ENCODE measurements around the gene SNX25.
"Not testable (repeated sequence)": the region's sequence is repeated elsewhere in the genome, so short reads cannot be mapped to it uniquely, and the experiment has no call there.

SNX25 gene

DNA sequence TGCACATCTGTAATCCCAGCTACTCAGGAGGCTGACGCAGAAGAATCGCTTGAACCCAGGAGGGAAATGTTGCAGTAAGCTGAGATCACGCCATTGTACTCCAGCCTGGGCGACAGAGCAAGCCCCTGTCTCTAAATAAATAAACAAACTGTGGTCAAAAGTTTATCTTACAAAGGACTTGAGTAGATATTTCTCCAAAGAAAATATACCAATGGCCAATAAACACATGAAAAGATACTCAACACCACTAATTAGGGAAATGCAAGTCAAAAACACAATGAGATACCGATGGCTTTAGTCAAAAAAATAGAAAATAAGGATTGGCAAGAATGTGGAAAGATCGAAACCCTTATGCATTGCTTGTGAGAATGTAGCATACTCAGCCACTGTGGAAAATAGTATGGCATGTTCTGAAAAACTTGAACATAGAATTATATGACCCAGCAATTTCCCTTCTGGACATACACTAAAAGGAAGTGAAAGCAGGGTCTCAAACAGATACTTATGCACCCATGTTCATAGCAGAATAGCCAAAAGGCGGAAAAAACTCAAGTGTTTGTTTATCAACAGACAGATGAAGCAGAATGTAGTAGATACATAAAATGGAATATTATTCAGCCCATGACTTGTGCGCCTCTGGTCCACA, 3.6 kb upstream of the SNX25 start:
- TF ChIP-seq, protein P1, sequence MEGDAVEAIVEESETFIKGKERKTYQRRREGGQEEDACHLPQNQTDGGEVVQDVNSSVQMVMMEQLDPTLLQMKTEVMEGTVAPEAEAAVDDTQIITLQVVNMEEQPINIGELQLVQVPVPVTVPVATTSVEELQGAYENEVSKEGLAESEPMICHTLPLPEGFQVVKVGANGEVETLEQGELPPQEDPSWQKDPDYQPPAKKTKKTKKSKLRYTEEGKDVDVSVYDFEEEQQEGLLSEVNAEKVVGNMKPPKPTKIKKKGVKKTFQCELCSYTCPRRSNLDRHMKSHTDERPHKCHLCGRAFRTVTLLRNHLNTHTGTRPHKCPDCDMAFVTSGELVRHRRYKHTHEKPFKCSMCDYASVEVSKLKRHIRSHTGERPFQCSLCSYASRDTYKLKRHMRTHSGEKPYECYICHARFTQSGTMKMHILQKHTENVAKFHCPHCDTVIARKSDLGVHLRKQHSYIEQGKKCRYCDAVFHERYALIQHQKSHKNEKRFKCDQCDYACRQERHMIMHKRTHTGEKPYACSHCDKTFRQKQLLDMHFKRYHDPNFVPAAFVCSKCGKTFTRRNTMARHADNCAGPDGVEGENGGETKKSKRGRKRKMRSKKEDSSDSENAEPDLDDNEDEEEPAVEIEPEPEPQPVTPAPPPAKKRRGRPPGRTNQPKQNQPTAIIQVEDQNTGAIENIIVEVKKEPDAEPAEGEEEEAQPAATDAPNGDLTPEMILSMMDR (IDR thresholded peaks at IDR 0.05; ENCODE audit: extremely low read depth, insufficient read depth, missing control alignments): no peak
- in situ Hi-C loops (cut with MboI; ENCODE audit: low pct_unique_long_range_greater_than_20kb, low sequenced_read_pairs, unreplicated experiment): no loop called here
- DNase-seq (ENCODE audit: low spot score): no peak

DNA sequence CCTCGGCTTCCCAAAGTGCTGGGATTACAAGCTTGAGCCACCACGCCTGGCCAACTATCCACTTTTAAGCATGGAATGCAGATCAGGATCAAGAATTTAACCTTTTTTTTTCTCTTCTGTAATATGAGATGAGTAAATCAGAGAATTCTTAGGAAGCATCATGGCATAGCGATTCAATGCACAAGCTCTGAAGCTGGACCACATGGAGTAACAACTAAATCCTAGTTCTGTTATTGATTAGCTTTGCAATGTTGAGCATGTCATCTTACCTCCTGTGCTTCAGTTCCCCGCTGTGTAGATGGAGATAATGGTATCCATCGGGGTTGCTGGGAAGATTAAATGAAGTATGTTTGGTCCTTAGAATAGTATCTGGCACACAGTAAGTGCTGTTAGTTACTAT, 1.9 kb upstream of the SNX25 start:
- TF ChIP-seq, protein P1 (IDR thresholded peaks at IDR 0.05; ENCODE audit: extremely low read depth, insufficient read depth, missing control alignments): no peak
- in situ Hi-C loops (cut with MboI; ENCODE audit: low pct_unique_long_range_greater_than_20kb, low sequenced_read_pairs, unreplicated experiment): no loop called here
- DNase-seq (ENCODE audit: low spot score): no peak

DNA sequence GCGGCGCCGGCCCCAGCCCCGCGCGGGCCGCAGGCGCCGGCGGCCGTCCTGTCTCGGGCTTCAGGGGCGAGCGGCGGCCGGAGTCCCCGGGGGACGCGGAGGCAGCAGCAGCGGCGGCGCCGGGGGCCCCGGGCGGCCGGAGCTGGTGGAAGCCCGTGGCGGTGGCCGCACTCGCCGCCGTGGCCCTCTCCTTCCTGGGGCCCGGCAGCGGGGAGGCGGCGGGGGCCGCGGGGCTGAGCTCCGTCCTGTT, 379 bp downstream of the SNX25 start:
- in situ Hi-C loops (cut with MboI; ENCODE audit: low pct_unique_long_range_greater_than_20kb, low sequenced_read_pairs, unreplicated experiment): loop anchor here (10.0 kb wide), 1 partner anchor 95 kb away; no protein-coding TSS in a partner anchor
- not testable (repeated sequence) for DNase-seq (ENCODE audit: low spot score)

DNA sequence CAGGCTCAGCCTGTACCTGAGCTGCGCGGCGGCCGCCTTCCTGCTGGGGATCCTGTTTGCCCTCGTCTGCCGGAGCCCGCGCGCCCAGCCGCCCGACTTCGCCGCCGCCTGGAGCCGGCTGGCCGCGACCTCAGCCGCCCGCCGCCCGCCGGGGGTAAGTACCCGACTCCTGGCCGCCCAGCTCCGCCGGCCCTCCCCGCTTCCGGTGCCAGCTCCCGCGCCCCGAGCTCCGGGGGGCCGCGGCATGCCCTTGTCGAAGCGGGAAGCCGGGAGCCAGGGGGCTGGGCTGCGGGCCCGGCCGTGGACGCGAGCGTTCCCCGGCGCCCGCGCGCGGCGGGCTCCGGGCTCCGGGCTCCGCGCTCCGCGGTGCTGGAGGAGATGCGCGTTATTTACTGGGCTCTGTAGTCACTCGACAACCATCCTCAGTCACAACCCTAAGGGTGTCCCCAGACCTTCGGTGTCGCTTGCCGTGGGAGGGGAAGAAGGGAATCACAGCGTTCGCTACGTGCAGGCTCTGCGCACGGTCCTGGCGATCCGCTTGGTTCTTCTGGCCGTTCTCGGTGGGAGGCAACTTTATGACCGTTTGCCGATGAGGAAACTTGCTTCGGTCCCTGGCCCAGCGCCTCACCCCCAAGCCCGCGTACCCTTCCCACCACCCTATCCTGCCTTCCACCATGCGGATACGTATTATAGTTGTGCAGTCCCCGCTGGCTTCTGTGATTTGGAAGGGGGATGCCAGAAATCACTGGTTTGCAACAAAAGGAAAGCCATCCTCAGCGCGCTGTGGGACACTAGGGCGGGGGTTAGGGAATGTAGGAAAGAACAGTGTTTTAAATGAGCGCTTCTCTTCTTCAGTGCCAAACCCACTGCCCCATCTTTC, 944 bp downstream of the SNX25 start:
- in situ Hi-C loops (cut with MboI; ENCODE audit: low pct_unique_long_range_greater_than_20kb, low sequenced_read_pairs, unreplicated experiment): loop anchor here (10.0 kb wide), 1 partner anchor 94 kb away; no protein-coding TSS in a partner anchor
- TF ChIP-seq, protein P1 (IDR thresholded peaks at IDR 0.05; ENCODE audit: extremely low read depth, insufficient read depth, missing control alignments): no peak
- no peak for DNase-seq (ENCODE audit: low spot score)

DNA sequence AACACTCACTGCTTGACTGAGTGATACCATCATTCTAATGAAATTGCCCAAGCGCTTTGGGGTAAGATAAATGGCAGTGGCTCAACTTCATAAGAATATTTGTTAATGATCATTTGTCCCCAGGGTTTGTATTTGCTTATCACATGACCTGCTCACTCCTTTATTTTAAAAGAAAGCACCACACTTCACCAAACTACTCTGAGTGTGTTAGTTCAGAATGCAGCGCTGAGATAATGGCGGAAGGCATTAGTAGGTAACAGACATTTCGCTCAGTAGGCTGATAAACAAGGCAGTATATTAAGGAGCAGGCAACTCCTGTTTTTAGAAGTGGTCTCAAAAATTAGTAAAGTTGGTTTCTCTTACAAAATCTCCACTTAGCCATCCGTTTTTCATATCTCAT, 1.6 kb downstream of the SNX25 start:
- in situ Hi-C loops (cut with MboI; ENCODE audit: low pct_unique_long_range_greater_than_20kb, low sequenced_read_pairs, unreplicated experiment): loop anchor here (10.0 kb wide), 1 partner anchor 94 kb away; no protein-coding TSS in a partner anchor
- no peak for DNase-seq (ENCODE audit: low spot score)
- TF ChIP-seq, protein P1 (IDR thresholded peaks at IDR 0.05; ENCODE audit: extremely low read depth, insufficient read depth, missing control alignments): no peak

DNA sequence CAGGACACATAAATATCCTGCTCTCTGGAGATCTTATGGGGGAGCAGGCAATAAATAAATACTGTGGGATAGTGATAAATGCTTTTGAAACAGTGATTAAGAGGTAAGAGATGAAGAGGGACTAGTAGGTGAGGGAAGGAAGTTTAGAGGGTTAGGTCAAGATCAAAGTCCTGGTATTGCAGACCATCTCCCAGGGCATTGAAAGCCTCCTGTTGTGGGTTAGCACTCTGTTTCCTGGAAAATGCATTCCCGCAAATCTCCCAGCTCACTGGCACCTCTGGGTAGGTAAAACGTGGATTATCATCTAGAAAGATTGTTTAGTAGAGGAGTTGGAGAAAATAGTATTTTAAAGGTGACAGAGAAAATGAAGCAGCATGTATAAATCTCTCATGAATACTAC, 2.2 kb downstream of the SNX25 start:
- DNase-seq (ENCODE audit: low spot score): no peak
- TF ChIP-seq, protein P1 (IDR thresholded peaks at IDR 0.05; ENCODE audit: extremely low read depth, insufficient read depth, missing control alignments): no peak
- in situ Hi-C loops (cut with MboI; ENCODE audit: low pct_unique_long_range_greater_than_20kb, low sequenced_read_pairs, unreplicated experiment): loop anchor here (10.0 kb wide), 1 partner anchor 93 kb away; no protein-coding TSS in a partner anchor

DNA sequence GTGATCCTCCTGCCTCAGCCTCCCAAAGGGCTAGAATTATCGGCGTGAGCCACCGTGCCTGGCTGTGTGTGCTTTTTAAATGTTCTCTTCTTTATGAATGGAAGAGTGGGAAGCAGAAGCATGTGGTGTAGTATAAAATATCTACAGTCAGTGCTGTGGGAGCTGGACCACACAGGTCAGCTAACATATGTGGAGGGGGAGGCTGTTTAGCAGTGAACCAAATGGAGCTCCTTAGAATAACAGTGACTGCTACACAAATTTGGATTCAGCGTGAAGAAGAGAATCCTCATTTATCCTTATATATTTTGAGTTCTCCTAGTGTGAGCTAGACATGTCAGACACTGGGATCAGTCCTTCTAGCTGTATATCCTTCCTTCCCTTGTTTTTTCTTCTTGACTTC, 3.2 kb downstream of the SNX25 start:
- in situ Hi-C loops (cut with MboI; ENCODE audit: low pct_unique_long_range_greater_than_20kb, low sequenced_read_pairs, unreplicated experiment): loop anchor here (10.0 kb wide), 1 partner anchor 92 kb away; no protein-coding TSS in a partner anchor
- DNase-seq (ENCODE audit: low spot score): no peak
- TF ChIP-seq, protein P1 (IDR thresholded peaks at IDR 0.05; ENCODE audit: extremely low read depth, insufficient read depth, missing control alignments): no peak
